Neutrophil (primary cell): ENCODE measurements around the gene RAB9A.
A peak's percentile ranks its signal among the peaks of the same experiment; 100 is the strongest.

Experiments used
- H3K27ac ChIP-seq: fragments of 200-600 bp; sonication (generic); 2 replicates; pipeline ENCODE4 v1.5.1; 2016; ENCODE audit warnings: mild to moderate bottlenecking, moderate library complexity
- H3K27me3 ChIP-seq: fragments of 200-600 bp; sonication (generic); 2 replicates; pipeline ENCODE4 v1.6.0; 2016; ENCODE audit warnings: mild to moderate bottlenecking
- H3K36me3 ChIP-seq: fragments of 200-600 bp; sonication (generic); 2 replicates; pipeline ENCODE4 v1.5.1; 2017
- H3K4me1 ChIP-seq, 2 experiments: fragments of 200-600 bp in 1 of 2; sonication (generic) in 1 of 2; 1 replicate in 1 of 2; 2 replicates in 1 of 2; pipeline versions ENCODE4 v1.5.1 to v1.6.1; 2013 to 2016; ENCODE audit warnings: low read depth in 1 of 2, low read length in 1 of 2, mild to moderate bottlenecking in 1 of 2, moderate library complexity in 1 of 2; ENCODE audit not compliant: control insufficient read depth in 1 of 2, insufficient read depth in 1 of 2
- H3K4me3 ChIP-seq, 2 experiments: fragments of 200-600 bp in 1 of 2; sonication (generic) in 1 of 2; 1 replicate in 1 of 2; 2 replicates in 1 of 2; pipeline ENCODE4 v1.5.1; 2013 to 2016; ENCODE audit warnings: low read depth in 1 of 2, low read length in 1 of 2, mild to moderate bottlenecking in 1 of 2, moderate library complexity in 1 of 2
- H3K9me3 ChIP-seq: fragments of 200-600 bp; sonication (generic); 2 replicates; pipeline ENCODE4 v1.5.1; 2016
- CTCF ChIP-seq: fragments of 200-600 bp; sonication (generic); IDR thresholded peaks from 2 replicates; pipeline ENCODE4 v1.5.1; 2016; ENCODE audit warnings: antibody characterized with exemption

RAB9A gene

GRCh38 chrX:13734278-13735172 lies 45.6 kb downstream of the RAB9A start, which contains the start of the genes OFD1 and TRAPPC2:
Gene OFD1 (plus strand): TSS chrX:13734748. CDS start chrX:13735072, 324 bp downstream.
Gene TRAPPC2 (minus strand): TSS chrX:13734620. CDS start chrX:13719963, 14,657 bp downstream.
- H3K4me1 ChIP-seq, result peaks cover 19 to 33% of the 10 kb centered on the region in 2 experiments
- no peak for TF ChIP-seq CTCF
- no peaks in the 10 kb centered on the region for H3K27me3 ChIP-seq
- no peaks in the 10 kb centered on the region for H3K36me3 ChIP-seq
- peak within 1 kb of the TSS; percentile 86 for H3K27ac ChIP-seq
- H3K4me3 ChIP-seq, result peak within 1 kb of the TSS; percentile 73 to 74
- H3K9me3 ChIP-seq, result no peaks in the 10 kb centered on the region

- TF ChIP-seq CTCF, result no peak
- Histone ChIP-seq H3K9me3 (no peaks in the 10 kb centered on the region), H3K4me3 (no peak overlapping the region), H3K27ac (peak overlapping the region; percentile 73), H3K27me3 (no peaks in the 10 kb centered on the region), H3K4me1 (peaks cover 9% of the 10 kb centered on the region in 2 experiments), H3K36me3 (peaks cover 11% of the 10 kb centered on the region)
Observed at GRCh38 chrX:13741695-13742094, 52.8 kb downstream of the RAB9A start.

GRCh38 chrX:13742397-13743176 lies 53.7 kb downstream of the RAB9A start:
- H3K9me3 ChIP-seq, result no peaks in the 10 kb centered on the region
- H3K27me3 ChIP-seq, result no peaks in the 10 kb centered on the region
- no peak overlapping the region for H3K4me3 ChIP-seq
- H3K36me3 ChIP-seq, result peaks cover 11% of the 10 kb centered on the region
- H3K4me1 ChIP-seq, result peaks cover 5 to 9% of the 10 kb centered on the region in 2 experiments
- TF ChIP-seq CTCF, result no peak
- peak overlapping the region; percentile 73 for H3K27ac ChIP-seq

GRCh38 chrX:13747836-13748235 lies 58.9 kb downstream of the RAB9A start:
- Histone ChIP-seq H3K36me3 (peaks cover 7% of the 10 kb centered on the region), H3K4me3 (no peak overlapping the region), H3K27me3 (no peaks in the 10 kb centered on the region), H3K9me3 (no peaks in the 10 kb centered on the region), H3K27ac (no peak overlapping the region), H3K4me1 (peaks cover under 1 to 4% of the 10 kb centered on the region in 2 experiments)
- TF ChIP-seq CTCF, result no peak

GRCh38 chrX:13748486-13748885 lies 59.6 kb downstream of the RAB9A start:
- peaks cover 7% of the 10 kb centered on the region for H3K36me3 ChIP-seq
- H3K4me1 ChIP-seq, result peaks cover 0 to 6% of the 10 kb centered on the region in 2 experiments
- H3K27ac ChIP-seq, result no peak overlapping the region
- no peaks in the 10 kb centered on the region for H3K27me3 ChIP-seq
- TF ChIP-seq CTCF, result no peak
- H3K4me3 ChIP-seq, result no peak overlapping the region
- H3K9me3 ChIP-seq, result no peaks in the 10 kb centered on the region
